Cardiac fibroblast (primary cell): ENCODE data around the gene LARP4.

Source experiments
- DNase-seq, 2 donors: peaks; one replicate each; pipeline versions ENCODE4 v3.0.0 to v3.0.0-alpha.2; 2010; ENCODE audit warnings: low read depth in 2 of 2
- H3K4me3 ChIP-seq, 2 donors: replicated peaks in 1 of 2; 1 replicate in 1 of 2; 2 replicates in 1 of 2; pipeline ENCODE4 v1.5.1; 2011; ENCODE audit warnings: low read depth in 2 of 2, low read length in 2 of 2, mild to moderate bottlenecking in 2 of 2, moderate library complexity in 1 of 2
- TF ChIP-seq, protein P1 (sequence below): IDR thresholded peaks from one replicate; pipeline ENCODE4 v1.5.1; 2011; ENCODE audit warnings: low read depth, mild to moderate bottlenecking, low read length, inconsistent platforms

Gene LARP4

DNA sequence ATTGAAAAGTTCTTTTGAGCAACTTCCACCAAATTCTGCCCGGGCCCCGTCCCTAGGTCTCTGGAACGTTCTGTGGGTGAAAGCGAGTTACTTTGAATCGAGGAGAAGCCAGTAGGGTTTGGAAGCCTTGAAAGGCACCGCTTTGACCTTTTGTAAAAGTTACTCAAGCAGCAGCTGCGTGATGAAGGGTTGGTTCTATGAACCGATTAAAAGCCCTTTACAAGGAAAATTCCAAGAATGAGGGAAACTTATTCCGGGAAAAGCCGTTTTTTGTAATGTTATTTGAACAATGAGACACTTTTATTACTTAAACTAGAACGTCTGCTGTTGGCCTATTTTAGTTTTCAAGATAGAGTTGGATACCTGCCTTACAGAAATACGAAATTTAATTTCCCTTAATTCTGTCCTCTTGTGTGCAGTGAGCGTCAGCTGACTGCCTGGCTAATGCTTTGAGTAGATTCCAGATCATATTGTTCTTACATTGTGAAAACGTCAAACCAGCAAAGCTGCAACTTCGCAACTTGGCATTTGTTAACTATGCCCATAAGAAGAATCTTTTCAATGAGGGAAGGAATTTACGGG, 906 bp downstream of the LARP4 start:
- TF ChIP-seq, protein P1, sequence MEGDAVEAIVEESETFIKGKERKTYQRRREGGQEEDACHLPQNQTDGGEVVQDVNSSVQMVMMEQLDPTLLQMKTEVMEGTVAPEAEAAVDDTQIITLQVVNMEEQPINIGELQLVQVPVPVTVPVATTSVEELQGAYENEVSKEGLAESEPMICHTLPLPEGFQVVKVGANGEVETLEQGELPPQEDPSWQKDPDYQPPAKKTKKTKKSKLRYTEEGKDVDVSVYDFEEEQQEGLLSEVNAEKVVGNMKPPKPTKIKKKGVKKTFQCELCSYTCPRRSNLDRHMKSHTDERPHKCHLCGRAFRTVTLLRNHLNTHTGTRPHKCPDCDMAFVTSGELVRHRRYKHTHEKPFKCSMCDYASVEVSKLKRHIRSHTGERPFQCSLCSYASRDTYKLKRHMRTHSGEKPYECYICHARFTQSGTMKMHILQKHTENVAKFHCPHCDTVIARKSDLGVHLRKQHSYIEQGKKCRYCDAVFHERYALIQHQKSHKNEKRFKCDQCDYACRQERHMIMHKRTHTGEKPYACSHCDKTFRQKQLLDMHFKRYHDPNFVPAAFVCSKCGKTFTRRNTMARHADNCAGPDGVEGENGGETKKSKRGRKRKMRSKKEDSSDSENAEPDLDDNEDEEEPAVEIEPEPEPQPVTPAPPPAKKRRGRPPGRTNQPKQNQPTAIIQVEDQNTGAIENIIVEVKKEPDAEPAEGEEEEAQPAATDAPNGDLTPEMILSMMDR, result no peak
- peak overlapping the region; percentile 86 to 97 for H3K4me3 ChIP-seq
- DNase-seq, result peak; percentile 73 to 84

DNA sequence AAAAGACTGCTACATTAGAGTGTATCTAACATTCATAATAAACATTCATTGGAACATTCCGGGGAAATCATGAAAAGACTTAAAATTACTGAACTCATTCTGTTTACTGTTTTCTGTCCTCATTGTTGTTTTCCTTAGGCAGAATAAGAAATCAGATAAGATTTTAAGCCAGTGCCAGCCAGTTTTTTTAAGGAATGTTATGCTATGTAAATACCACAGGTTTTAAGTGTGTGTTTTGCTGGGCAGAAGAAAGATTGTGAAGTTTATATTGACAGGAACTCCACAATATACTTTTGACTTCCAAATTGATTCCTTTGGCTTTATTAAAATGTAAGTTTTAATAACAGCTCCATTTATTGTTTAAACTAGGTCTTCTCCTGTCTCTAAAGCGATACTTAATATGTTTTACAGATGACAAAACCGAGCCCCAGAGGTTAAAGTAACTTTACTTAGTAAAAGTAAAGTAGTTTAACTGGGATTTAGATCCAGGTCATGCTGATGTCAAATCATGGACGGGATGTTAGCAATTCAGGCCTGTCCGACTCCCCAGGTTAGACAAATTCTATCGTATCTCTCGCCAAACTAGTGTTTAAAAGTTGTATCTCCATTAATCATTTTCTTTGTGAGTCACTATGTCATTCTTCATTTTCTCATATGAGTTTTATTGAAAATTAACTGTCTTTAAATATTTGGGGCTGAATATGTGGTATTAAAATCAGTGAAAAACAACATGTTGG, 1.7 kb downstream of the LARP4 start:
- peak overlapping the region; percentile 86 to 97 for H3K4me3 ChIP-seq
- TF ChIP-seq, protein P1, result no peak
- DNase-seq, result peak in 1 of 2 donors; percentile 27

DNA sequence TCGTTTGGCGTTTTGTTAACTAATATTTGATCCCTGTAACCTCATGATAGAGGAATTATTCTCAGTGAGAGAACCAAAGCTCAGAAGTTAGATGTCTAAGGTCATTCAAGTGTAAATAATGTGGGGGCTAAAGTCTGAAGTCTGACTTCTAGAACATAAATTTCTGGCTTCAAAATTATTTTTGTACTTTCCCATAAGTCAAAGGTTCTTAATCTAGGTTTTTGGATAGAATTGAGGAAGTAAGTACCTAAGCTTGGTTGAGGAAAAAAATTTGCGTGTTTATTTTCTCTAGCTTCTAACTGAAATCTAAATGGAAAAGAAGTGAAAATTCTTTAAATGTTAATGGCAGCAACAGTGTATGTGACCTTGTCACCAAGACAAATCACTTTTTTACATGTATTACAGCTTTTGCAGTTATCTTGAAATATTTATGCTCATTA, 2.3 kb downstream of the LARP4 start:
- DNase-seq, result no peak
- H3K4me3 ChIP-seq, result peak overlapping the region; percentile 86 to 97
- TF ChIP-seq, protein P1, result no peak

DNA sequence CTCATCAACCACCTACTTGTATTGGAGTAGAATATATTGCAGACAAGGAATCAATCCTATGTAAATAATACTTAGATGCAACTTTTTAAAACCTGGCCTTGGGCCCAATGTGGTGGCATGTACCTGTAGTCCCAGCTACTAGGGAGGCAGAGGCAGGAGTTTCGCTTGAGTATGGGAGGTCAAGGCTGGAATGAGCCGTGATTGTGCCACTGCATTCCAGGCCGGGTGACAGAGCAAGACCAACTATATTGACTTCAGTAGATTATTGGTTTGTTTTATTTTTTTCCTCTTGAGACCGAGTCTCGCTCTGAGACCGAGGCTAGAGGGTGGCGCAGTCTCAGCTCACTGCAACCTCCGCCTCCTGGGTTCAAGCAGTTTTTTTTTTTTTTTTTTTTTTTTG, 3.6 kb downstream of the LARP4 start:
- no peak overlapping the region for H3K4me3 ChIP-seq
- TF ChIP-seq, protein P1, result no peak

DNA sequence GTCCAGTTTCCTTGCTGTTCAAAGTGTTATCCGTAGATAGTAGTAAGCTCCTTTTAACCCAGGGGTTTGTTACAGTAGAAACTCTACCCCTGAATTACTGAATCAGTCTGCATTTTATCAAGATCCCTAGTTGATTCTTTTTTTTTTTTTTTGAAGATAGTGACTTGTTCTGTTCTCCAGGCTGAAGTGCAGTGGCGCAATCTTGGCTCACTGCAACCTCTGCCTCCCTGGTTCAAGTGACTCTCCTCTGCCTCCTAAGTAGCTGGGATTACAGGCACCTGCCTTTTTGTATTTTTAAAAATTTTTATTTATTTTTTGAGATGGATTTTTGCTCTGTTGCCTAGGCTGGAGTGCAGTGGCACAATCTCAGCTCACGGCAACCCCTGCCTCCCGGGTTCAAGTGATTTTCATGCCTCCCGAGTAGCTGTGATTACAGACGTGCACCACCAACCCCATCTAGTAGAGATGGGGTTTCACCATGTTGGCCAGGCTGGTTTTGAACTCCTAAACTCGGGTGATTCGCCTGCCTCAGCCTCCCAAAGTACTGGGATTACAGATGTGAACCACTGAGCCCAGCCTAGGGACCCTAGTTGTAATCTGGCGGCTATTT, 10.5 kb downstream of the LARP4 start:
- TF ChIP-seq, protein P1, result no peak
- peak; percentile 33 to 53 for DNase-seq
- no peak overlapping the region for H3K4me3 ChIP-seq

More for the DNA sequence above, 3.6 kb downstream of the LARP4 start:
- no peak for DNase-seq

DNA sequence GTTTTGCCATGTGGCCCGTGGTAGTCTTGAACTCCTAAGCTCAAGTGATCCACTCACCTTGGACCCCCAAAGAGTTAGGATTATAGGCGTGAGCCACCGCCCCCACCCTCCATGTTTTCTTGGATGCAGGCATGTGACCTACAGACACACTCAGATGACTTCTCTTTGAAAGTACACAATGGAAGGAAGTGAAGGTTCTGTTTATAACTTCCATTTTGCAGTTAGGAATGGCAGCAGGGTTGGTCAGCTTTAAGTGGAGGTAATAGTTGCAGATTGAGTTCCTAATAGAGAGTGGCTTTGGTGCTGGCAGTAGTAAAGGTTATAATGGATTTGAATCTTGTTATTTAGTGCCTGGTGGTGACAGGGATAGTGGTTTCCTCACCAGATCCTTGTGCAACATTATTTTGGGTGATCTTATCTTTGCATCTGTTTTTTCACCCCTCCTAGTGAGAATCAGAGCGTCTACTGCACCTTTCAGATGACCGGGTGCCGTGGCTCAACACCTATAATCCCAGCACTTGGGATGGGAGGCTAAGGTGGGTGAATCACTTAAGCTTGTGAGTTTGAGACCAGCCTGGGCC, 15.3 kb downstream of the LARP4 start:
- TF ChIP-seq, protein P1, result no peak
- no peak for DNase-seq
- no peak overlapping the region for H3K4me3 ChIP-seq
